GM19452 (cell line): ENCODE measurements around the gene STX3.
"Not testable (repeated sequence)": the region's sequence is repeated elsewhere in the genome, so short reads cannot be mapped to it uniquely, and the experiment has no call there.

Experiments used
- ATAC-seq: cut with Tn5 transposase; IDR thresholded peaks from one replicate; pipeline ENCODE4 v1.9.1; 2021; ENCODE audit not compliant: unreplicated experiment

STX3 gene

GRCh38 chr11:59833602-59834001 is 78.4 kb downstream of the STX3 start:
- ATAC-seq = no peak

DNA sequence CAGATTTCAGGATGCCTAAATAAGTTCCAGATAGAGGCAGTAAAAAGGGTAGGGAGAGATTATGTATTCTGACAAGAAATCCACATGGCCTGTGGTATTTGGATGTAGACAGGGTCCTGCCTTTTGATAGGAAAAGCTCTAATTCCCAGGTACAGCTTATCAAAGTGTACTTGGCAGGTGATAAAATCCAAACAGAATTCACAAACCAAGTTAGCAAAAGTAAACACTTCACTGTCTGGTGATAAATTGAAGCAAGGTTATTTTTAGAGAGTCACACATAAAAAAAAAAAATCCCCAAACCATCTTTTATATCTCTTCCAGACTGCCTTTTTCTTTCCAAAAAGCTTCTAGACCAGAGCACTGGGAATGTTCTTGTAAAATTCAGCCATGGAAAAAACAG is 84.4 kb downstream of the STX3 start:
- ATAC-seq = no peak

GRCh38 chr11:59841514-59841913 is 86.3 kb downstream of the STX3 start:
- ATAC-seq = no peak

- ATAC-seq = no peak
These were observed 87.1 kb downstream of the STX3 start for GRCh38 chr11:59842316-59842715.

GRCh38 chr11:59845399-59845798 is 90.2 kb downstream of the STX3 start, which contains the start of gene CBLIF:
Gene CBLIF, minus strand, starts transcription at chr11:59845499. Its CDS starts 46 bp downstream, at chr11:59845453.
- ATAC-seq = no peak

- ATAC-seq = no peak
These were observed 91.4 kb downstream of the STX3 start for GRCh38 chr11:59846556-59846955.

DNA sequence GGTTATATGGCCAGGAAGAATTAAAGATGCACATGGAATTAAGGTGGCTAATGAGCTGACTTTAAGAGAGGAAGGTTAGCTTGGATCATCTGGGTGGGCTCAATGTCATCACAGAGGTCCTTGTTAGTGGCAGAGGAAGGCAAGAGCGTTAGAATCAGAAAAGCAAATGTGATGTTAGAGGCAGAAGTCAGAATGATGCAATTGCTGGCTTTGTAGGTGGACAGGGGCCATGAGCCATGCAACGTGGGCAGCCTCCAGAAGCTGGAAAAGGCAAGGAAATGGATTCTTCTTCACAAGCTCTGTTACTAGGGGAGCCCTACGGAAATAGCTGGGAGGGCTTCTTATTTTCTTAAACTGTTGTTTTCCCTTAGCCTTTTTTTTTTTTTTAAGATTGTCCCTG is 92.5 kb downstream of the STX3 start:
- no peak for ATAC-seq

GRCh38 chr11:59848439-59848838 is 93.3 kb downstream of the STX3 start:
- not testable (repeated sequence) for ATAC-seq

DNA sequence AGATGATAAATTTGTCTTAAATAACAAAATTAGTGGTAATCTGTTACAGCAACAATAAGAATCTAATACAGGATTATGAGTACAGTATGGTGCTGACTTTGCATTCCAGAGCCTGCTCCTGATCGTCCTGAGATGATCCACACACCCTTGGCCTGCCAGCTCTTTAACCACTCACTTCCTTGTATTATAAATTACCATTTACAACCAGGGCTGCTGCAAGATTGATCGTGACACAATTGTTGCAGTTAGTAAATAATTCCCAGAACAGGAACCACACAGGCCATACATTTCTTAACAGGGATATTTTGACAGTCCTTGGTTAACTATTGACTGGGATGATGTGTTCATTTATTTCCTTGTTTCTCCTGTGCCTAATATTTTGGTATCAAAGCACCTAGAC is 94.0 kb downstream of the STX3 start:
- ATAC-seq = no peak

DNA sequence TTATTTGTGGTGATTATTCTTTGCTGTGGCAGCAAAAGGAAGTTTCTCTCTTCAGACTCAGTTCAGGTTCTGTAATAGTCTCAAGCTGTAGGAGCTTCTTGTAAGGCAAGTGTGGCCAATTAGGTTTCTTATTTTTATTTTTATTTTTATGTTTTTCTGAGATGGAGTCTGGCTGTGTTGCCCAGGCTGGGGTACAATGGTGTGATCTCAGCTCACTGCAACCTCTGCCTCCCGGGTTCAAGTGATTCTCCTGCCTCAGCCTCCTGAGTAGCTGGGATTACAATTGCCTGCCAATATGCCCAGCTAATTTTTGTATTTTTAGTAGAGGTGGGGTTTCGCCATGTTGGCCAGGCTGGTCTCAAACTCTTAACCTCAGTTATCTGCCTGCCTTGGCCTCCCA is 94.4 kb downstream of the STX3 start:
- not testable (repeated sequence) for ATAC-seq

- not testable (repeated sequence) for ATAC-seq
These were observed 96.2 kb downstream of the STX3 start for GRCh38 chr11:59851416-59851815.

DNA sequence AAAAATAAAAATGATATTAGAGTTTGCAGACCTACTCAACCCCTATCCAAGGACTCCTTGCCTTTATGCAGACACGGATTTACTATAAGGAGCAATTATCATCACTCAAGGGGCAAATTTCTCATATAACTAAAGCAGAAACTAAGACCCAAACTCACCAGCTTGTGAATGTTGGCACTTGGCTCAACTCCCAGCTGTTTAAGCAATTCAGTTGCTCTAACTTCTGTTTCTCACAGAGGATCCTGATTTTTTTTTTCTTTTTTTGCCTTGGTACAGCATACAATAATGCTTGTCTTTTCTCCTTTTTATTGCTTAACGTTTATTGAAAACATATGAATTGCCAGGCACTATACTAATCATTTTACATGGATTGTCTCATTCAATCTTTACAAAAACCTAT is 99.7 kb downstream of the STX3 start:
- ATAC-seq = no peak
